Stimulated activated CD4-positive, alpha-beta T cell treated with anti-CD3 and anti-CD28 coated beads, Interleukin-15, amount 100 ng/mL, for 48 hours (primary cell): ENCODE measurements around the gene SORL1-AS1.
A peak's percentile ranks its signal among the peaks of the same experiment; 100 is the strongest.

Experiments used
- DNase-seq, 2 donors: peaks; one replicate each; pipeline ENCODE4 v3.0.0-alpha.2; 2020; ENCODE audit warnings: low read depth in 2 of 2

The SORL1-AS1 gene

DNA sequence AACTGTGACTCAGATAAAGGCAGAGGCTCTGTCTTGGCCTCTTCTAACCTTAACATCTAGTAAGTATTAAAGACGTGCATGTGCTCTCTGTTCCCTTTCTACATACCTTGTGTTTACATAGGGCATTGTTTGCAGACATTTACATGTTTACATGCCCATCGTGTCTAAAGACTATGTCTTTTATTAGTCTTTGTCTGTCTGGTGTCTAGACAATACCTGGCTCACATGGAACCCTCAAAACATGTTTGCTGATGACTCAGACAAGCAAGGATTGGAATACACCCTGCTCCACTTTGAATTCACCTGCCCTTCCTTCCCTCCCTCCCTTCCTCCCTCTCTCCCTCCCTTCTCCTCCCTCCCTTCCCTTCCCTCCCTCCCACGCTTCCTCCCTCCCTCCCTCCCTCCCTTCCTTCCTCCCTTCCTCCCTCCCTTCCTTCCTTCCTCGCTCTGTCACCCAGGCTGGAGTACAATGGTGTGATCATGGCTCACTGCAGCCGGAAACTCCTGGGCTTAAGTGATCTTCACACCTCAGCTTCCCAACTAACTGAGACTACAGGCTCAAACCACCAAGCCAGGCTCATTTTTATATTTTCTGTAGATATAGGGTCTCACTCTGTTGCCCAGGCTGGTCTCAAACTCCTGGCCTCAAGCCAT is 23.7 kb upstream of the SORL1-AS1 start:
- DNase-seq, result no peak

DNA sequence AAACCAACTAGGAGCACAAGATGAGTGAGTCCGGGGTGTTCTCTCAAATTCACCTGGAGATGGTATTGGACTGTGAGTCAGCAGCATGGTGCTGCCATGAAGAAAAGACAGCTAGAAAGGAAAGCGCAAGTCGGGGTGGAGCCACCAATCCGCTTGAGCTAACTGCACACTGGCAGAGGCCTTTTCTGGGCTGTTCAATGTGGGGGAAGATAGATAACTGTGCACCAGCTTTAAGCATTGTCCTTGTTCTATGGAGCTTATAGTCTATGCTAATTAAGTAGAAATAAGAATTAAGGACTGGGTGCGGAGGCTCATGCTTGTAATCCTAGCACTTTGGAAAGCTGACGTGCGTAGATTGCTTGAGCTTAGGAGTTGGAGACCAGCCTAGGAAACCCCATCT is 21.9 kb upstream of the SORL1-AS1 start:
- DNase-seq, result no peak

DNA sequence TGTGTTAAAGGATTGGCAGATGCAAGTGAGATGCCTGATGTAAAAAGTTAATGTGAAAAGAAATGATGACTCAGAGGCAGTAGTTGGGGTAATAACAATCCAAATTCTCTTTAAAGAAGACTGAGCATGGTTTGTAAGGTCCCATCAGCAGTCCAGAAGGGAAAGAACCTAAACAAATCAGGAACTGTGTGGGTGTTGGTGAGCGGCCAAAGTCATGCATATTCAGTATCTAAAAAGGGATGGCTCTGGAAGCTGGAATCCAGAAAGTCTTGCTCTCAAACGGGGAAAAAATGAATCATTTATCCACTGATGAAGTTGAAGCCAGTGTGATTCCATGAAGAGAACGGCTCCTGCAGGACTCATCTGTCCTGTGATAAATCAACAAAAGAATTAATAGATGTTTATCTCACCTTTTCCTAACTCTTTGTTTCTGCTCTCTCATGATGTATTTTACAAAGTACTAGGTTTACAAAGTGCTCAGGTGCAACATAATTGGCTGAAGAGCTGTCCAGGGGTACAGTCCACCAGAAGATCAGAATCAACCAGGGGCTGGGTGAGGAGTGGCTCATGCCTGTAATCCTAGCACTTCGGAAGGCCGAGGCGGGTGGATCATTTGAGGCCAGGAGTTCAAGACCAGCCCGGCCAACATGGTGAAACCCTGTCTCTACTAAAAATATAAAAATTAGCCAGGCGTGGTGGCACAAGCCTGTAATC is 20.5 kb upstream of the SORL1-AS1 start:
- DNase-seq, result no peak

DNA sequence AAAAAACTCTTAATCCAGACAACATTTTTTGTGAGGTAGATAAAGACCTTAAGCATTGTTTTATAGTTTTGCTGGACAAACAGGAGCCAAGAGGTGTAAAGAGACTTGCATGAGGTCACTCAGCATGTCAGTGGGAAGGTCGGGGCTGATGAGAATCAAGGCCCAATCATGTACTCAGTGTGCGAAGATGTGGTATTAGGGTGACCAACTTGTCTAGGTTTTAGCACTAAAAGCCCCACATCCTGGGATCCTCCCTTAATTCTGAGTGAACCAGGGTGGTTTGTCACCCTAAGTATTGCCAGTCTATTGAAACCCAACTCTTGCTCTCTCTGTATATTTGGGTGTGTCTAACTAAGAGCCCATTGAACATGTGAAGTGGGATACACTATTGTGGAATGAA is 19.5 kb upstream of the SORL1-AS1 start:
- DNase-seq, result no peak

DNA sequence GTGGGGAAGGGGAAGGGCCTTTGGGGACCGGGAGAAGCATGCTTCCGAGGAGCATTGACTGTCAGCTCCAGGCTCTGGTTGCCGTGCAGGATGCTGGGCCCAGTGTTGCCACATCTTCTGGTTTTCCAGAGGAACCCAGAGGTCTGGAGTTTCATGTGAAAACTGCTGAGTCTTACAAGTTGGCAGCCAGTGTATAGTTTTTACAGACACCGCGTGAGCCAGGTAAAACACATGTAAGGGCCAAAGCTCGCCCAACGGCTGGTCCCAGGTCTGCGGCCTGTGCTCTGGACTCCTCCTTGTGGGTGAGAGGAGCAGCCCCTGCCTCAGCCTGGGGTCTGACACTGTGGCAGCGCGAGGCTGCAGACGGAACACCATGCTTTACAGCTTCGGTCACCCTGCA is 18.4 kb upstream of the SORL1-AS1 start:
- DNase-seq, result no peak

DNA sequence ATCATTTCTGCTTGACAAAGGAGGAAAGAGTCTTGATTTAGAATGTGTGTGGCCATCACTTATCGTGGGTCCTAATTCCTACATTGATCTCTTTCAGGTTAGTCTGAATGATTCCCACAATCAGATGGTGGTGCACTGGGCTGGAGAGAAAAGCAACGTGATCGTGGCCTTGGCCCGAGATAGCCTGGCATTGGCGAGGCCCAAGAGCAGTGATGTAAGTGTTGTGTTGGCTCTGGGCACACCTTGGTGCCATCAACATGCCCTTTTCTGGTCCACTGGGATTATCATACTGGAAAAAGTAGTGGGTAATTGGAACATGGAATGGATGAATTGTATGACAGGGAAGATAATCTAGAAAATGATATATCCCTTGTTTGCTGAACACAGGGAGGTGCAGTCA is 17.1 kb upstream of the SORL1-AS1 start:
- no peak for DNase-seq

DNA sequence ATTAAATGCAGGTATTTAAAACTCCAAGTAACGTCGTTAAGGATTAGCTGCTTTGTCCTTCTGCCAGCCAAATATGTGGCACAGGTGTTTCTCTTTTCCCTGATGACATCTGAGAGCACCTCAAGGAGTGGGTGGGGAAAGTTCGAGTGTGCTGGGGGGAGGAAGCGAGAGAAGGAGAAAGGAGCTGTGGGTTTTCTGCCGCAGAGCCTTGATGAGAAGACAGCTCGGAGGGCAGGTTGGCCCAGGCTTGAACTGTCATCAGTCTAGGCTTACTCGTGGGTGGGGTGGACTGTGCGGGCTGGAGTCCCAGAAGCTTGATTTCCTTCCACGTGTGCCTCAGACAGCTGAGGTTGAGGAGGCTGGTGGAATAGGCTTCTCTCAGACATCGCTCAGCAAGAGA is 15.2 kb upstream of the SORL1-AS1 start:
- peak; percentile 74 to 78 for DNase-seq

DNA sequence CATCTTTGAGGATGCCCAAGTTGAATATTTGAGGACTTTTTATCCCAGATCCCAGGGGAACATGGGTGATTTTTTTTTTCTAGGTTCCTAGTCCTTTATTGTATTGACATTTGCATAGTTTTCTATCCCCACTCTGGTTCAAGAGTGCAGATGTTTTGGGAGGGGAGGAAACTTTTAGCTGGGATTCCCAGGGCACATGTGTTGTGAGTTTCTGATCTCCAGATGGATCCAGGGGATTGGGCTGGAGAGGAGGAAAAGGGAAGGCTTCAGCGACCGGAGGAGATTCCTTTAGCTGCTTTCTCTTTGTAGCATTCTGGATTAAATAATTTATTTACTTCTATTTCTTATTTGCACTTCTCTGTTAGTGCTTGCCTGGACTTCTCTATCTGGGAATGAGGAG is 14.7 kb upstream of the SORL1-AS1 start:
- DNase-seq, result no peak

DNA sequence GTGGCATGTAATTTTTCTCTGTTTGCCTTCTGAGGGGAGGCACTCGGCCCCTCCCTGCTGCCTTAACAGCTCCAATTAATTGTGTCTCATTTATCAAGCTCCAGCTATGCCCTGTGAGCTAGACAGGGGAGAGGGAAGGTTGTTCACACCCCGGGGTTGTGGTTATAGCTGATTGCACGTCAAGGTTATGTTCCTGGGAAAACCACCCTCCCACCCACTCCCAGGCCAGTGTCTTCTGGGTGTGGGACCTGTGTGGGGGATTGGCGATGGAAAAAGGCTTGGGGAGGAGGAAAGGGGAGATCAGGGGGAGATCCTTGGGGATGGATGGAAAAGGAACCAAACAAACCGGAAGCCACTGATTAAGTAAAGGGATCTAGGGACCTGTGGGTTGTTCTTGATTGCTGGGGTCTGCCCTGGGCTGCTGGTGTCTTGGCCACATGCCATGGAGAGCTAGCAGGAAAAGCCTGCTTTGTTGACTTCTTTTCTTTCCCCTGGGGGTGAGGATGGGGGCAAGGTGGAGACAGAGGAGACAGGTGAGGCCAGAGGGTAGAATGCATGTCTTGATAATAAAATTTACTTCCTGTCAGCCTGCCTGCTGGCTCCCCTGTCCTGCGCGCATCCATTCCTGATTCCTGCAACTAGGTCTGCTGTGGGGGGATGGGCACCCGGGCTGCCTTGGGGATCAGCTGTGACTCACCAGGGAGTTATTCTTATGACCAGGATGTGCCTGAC is 13.5 kb upstream of the SORL1-AS1 start:
- peak in 1 of 2 donors; percentile 30 for DNase-seq

DNA sequence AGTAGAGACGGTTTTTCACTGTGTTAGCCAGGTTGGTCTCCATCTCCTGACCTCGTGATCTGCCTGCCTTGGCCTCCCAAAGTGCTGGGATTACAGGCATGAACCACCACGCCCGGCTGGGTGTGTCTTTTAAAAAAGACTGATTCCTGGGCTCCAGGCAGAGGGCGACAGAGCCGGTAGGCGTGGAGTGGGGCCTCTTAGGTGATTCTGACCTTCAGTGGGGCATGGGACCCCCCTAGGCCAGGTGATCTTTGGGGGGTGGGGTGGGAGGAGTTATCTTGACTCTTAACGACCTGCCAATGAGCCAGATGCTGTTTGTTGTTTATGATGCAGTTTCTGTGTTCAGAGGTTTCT is 12.9 kb upstream of the SORL1-AS1 start:
- no peak for DNase-seq

DNA sequence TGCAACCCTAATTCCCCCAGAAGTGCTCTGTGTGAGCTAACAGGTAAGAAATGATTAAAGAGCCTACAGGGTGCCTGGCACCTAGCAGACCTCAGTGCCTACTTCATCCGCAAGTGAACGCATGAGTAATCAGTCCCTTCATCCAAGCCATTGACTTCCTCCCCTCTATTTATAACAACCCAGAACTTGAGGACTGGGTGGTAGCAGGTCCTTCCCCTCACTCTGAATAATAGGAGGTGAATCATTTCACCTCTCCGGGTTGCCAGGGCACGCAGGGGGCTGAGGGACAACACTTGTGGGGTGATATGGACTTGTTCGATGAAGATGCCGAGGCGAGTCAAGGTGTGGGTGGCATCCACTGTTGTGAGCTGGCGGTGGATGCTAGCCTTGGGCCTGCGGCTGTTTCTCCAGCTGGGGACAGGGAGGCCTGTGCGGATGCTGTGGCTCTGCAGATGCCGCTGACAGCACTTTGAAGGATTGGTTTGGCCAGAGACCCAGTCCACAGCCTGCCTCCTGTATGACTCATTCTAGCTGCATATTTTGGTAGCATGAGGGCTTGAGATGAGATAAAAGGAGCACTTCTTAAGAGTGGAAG is 11.7 kb upstream of the SORL1-AS1 start:
- peak; percentile 79 to 86 for DNase-seq

DNA sequence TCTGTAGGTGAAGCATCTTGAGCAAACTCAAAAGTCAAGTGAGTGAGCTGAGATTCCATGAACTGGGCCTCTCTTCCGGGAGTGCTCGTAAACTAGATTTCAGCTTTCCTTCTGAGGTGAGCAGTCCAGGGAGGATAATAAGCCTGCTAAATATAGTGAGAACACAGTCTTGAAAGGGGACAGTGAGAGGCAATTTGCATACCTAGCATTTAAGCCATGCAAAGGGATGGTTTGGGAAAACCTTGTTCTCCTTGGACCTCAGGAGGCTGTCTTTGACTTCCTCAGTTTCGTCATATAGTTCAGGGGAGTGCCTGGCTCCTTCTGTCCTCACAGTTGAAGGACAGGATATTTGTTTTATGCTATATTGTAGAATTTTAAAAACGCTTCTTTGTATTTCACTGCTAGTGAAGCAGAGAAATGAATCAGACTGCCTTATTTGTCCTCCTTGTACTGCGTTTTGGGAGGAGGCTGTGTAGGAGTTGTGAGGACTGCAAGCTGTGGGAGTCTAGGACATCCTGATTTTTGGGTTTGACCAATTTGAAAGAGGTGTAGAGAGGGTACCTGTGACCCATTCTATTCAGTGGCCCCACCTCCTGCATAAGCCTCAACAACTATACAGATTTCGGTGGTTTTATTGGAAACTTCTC is 11.0 kb upstream of the SORL1-AS1 start:
- no peak for DNase-seq

DNA sequence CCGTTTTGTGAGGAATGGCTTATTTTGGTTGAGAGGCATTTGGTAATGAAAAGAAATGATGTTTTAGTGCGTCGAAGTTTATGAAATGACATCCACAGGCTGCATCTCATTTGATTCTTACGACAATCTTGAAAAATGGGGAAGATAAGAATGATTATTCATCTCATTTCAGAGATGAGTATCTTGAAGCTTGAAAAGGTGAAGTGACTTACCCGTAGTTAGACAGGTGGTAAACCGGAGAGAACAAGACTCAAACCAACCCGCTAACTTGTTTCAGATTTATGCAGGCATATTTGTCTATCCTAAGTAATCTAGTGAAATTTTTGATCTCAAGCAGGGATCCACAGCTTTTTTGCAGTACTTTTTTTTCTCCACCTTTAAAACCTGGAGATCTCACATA is 9.1 kb upstream of the SORL1-AS1 start:
- no peak for DNase-seq

DNA sequence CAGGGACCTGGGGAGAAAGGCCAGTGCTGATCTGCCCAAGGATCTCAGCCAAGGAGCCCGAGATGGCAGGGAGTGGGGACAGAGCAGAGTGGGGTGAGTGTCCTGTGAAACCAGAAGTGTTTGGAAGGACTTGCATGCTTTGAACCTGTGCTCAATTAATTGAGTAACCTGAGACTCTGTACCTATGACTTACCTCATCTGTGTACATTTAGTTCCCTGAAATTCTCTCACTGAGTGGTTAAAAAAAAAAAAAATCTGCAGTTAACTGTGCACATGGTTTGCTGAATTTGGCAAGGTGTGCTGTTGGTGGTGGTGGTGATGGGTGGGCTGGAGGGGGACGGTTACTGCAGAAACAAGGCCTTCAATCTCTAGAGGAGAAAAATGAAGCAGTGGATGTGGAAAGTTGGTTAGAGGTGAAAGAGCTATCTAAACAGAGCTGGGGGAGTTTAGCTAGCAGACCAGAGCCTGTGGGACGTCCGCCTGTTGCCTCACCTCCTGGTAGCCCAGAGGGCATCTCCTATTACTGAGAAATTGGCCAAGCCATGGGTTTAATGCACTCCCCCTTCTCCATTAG is 8.3 kb upstream of the SORL1-AS1 start:
- DNase-seq, result no peak

DNA sequence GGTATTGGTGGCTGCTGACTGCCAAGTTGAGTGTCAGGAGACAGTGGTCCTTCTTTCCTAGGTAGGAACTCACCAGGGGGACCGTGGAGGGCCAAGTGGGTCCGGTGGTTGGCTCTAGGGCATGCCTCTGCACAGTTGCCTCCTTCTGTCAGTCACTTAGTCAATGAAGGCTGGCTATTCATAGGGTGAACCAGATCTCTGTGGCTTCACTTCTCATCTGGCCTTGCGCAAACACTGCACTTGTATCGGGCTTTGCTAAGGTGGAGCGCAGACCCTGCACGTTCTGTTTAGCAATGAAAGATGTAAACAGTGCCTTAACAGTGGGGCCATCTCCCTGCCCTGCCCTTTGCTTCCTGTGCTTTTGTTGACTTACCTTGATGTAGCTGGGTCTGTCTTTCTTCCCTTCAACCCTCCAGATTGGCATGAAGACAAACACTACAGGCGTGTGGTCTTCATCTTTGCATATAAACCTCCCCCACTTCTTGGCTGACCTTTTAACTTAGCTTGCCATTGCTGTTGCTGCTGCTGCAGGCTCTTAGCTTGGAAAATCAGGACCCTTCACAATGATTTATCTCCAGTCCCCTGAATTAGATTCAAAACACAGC is 6.7 kb upstream of the SORL1-AS1 start:
- DNase-seq, result no peak

DNA sequence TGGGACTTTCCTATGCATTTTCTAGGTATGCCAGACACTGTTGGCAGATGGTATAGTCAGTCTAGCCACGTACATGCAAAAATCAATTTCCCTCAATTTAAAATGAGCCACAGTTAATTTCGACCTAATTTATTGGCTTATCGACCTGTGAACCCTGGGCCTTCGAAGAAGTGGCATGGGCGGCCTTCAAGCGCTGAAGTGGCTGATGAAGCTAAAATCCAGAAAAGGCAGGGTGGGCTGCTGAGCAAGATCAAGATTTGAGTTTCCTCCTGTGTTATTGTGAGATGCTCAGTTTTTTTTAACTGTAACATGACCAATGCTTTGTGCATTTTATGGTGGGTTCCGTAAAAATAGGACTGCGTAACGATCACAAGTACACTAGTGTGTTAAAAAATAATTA is 5.8 kb upstream of the SORL1-AS1 start:
- DNase-seq, result no peak

DNA sequence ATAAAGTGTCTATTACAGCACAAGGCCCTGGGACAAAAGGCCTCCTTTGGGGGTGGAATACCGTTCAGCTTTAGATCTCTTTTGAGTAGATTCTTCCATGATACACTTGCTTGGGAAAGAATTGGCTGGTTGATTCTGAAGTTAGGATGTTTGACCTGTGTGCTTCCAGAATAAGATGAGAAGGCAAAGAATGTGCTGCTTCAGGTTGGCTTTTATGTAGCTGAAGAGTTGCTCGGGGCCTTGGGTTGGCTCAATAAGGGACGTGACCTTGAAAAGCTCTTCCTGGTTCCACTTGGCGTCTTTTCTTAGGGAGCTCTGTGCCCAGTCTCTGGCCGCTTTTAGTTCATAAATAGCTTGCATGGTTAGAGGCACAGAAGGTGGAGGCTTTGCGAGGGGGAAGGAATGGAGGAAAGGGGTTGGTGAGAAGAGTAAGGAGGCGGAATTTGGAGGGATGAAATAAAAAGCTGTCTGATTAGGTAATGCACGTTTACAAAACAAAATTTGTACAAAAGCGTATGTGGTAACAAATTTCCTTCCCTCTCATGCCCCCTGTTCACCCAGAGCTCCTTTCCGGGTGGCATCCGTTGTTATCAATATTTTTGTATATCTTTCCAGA is 4.2 kb upstream of the SORL1-AS1 start:
- DNase-seq, result no peak

DNA sequence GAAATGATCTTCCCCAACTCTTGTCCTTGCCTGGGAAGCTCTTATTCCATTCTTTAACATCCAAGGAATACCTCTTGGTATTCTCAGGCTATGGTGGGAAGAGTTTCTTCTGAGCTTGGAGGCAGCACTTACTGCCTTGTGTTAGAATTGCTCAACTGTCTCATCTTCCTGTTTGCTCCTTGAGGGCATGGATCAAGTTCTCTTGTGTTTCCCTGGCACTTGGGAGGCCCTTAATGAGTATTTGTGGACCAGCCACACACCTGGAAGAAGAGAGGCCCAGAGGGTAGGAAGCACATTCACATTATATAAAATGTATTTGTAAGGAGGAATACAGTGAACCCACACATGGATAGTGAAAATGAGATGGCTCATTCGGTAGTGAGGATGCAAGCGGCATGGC is 3.4 kb upstream of the SORL1-AS1 start:
- no peak for DNase-seq

DNA sequence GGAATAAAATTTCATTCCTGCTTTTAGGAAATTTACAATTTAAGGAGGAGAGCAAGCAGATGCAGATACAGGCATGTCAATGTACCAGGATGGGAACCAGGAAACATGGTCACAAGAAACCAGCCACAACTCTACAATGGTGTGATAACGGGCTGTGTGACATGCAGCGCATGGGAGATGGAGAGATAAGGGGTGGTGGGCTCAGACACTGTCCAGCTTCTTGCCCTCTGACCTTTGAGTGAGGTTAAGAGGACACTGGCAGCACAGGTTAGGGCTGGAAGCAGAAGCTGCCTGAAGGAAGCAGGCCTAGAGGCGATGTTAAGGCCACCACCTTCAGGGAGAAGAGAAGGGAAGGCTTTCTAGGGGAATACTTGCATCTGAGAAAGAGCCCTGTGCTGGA is 2.3 kb upstream of the SORL1-AS1 start:
- DNase-seq, result no peak

DNA sequence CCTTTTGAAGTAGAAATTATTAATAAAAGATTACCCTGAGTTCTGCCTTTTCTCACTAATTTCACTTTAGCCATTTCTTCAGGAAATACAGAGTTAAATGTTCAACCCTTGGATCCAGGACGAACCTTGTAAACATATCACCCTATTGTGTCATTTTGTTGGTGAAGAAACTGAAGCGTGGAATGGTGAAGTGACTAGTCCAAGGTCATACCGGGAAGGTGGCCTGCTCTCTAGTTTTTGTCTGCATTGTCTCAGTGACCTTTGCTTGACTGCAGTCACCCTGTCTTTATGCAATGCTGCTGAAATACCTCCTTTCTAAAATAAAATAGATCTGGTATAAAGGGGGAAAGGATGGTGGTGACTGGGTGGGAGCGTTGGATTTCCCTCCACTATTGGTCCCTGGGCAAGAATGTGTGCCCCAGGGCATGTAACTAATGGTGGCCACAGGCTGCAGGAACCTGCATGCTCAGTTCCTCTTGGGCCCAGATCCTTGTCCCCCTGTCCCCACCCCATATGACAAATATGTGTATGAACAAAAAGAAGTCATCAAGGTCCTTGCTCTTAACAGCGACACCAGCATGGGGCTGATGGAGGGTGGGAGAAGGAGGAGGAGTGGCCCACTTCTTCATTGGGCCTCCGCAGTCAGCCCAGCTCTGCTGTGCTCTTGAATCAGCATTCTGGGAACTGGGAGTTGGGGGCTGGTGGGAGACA is 977 bp upstream of the SORL1-AS1 start:
- no peak for DNase-seq
